ENCODE measurements around the gene TOR2A.

Gene TOR2A

GRCh38 chr9:127689329-127690000 lies 45.6 kb downstream of the TOR2A start:
- H3K36me3 ChIP-seq (ENCODE audit: control insufficient read depth, insufficient read depth, low read length), result no peaks in the 10 kb centered on the region
- TF ChIP-seq CTCF (IDR thresholded peaks at IDR 0.05; ENCODE audit: insufficient read depth, low read length, poor library complexity, severe bottlenecking), result no peak
- DNase-seq (ENCODE audit: extremely low read depth, insufficient read length), result no peak
- no peak overlapping the region for H3K4me3 ChIP-seq (replicated peaks; ENCODE audit: low read depth, low read length)
- no peaks in the 10 kb centered on the region for H3K27me3 ChIP-seq (replicated peaks; ENCODE audit: control insufficient read depth, insufficient read depth, low read length)

GRCh38 chr9:127686461-127687393 lies 48.4 kb downstream of the TOR2A start:
- Histone ChIP-seq H3K27me3 (replicated peaks; ENCODE audit: control insufficient read depth, insufficient read depth, low read length) (no peaks in the 10 kb centered on the region), H3K36me3 (ENCODE audit: control insufficient read depth, insufficient read depth, low read length) (no peaks in the 10 kb centered on the region), H3K4me3 (replicated peaks; ENCODE audit: low read depth, low read length) (no peak overlapping the region)
- no peak for TF ChIP-seq CTCF (IDR thresholded peaks at IDR 0.05; ENCODE audit: insufficient read depth, low read length, poor library complexity, severe bottlenecking)
- no peak for DNase-seq (ENCODE audit: extremely low read depth, insufficient read length)

- no peaks in the 10 kb centered on the region for H3K36me3 ChIP-seq (ENCODE audit: control insufficient read depth, insufficient read depth, low read length)
- H3K4me3 ChIP-seq (replicated peaks; ENCODE audit: low read depth, low read length), result no peak overlapping the region
- no peak for DNase-seq (ENCODE audit: extremely low read depth, insufficient read length)
- no peak for TF ChIP-seq CTCF (IDR thresholded peaks at IDR 0.05; ENCODE audit: insufficient read depth, low read length, poor library complexity, severe bottlenecking)
- no peaks in the 10 kb centered on the region for H3K27me3 ChIP-seq (replicated peaks; ENCODE audit: control insufficient read depth, insufficient read depth, low read length)
Observed at GRCh38 chr9:127684576-127684975, 50.5 kb downstream of the TOR2A start.

GRCh38 chr9:127683723-127684122 lies 51.4 kb downstream of the TOR2A start:
- H3K36me3 ChIP-seq (ENCODE audit: control insufficient read depth, insufficient read depth, low read length), result no peaks in the 10 kb centered on the region
- no peak for DNase-seq (ENCODE audit: extremely low read depth, insufficient read length)
- TF ChIP-seq CTCF (IDR thresholded peaks at IDR 0.05; ENCODE audit: insufficient read depth, low read length, poor library complexity, severe bottlenecking), result no peak
- H3K27me3 ChIP-seq (replicated peaks; ENCODE audit: control insufficient read depth, insufficient read depth, low read length), result no peaks in the 10 kb centered on the region
- no peak overlapping the region for H3K4me3 ChIP-seq (replicated peaks; ENCODE audit: low read depth, low read length)

- DNase-seq (ENCODE audit: extremely low read depth, insufficient read length), result no peak
- no peak for TF ChIP-seq CTCF (IDR thresholded peaks at IDR 0.05; ENCODE audit: insufficient read depth, low read length, poor library complexity, severe bottlenecking)
- no peak overlapping the region for H3K4me3 ChIP-seq (replicated peaks; ENCODE audit: low read depth, low read length)
- H3K36me3 ChIP-seq (ENCODE audit: control insufficient read depth, insufficient read depth, low read length), result no peaks in the 10 kb centered on the region
- H3K27me3 ChIP-seq (replicated peaks; ENCODE audit: control insufficient read depth, insufficient read depth, low read length), result no peaks in the 10 kb centered on the region
Observed at GRCh38 chr9:127682351-127683136, 52.5 kb downstream of the TOR2A start.
